SK-N-SH (cell line): Measurements from ENCODE around the gene SDHAF3. TPM values are rescaled to one million over a fixed set of nuclear protein-coding genes. Genes with fewer than 3 reads are reported as not detected.

Experiments
- CTCF ChIA-PET: fragments of 300-600, 350-600 bp; formaldehyde crosslinking; extraction: SDS; loops from one replicate; lab custom pipeline; 2021; lab: Yijun Ruan, JAX
- POLR2A ChIA-PET: fragments of 350-600 bp; sonication (Branson Sonifier 250); formaldehyde crosslinking; extraction: SDS; loops from one replicate; lab custom pipeline; 2020; ENCODE audit warnings: antibody characterized with exemption, inconsistent platforms; lab: Yijun Ruan, JAX
- DNase-seq: peaks from one replicate; pipeline ENCODE4 v3.0.0; 2012
- H2AFZ ChIP-seq: fragments of 200-600 bp; sonication (generic); 2 replicates; pipeline ENCODE4 v1.8.1; 2016; ENCODE audit warnings: antibody characterized with exemption, mild to moderate bottlenecking, low read depth
- H3F3A ChIP-seq: fragments of 200-600 bp; sonication (generic); replicated peaks from 2 replicates; pipeline ENCODE3; 2016; ENCODE audit warnings: antibody characterized with exemption, mild to moderate bottlenecking; ENCODE audit not compliant: insufficient read depth
- H3K27ac ChIP-seq, 2 experiments: fragments of 200-500 bp in 1 of 2; fragments of 200-600 bp in 1 of 2; sonication (Bioruptor generic) in 1 of 2; sonication (generic), shearing (Covaris generic) in 1 of 2; 2 replicates each; pipeline versions ENCODE4 v1.5.1 to v1.6.1; 2014 to 2016; ENCODE audit warnings: low read depth in 2 of 2, inconsistent platforms in 1 of 2, low read length in 1 of 2, mild to moderate bottlenecking in 1 of 2, mixed read lengths in 1 of 2
- H3K27me3 ChIP-seq: fragments of 200-600 bp; sonication (generic), shearing (Covaris generic); 2 replicates; pipeline ENCODE4 v1.6.1; 2016; ENCODE audit warnings: mixed run types; ENCODE audit not compliant: insufficient read depth
- H3K36me3 ChIP-seq, 2 experiments: fragments of 200-500 bp in 1 of 2; fragments of 200-600 bp in 1 of 2; sonication (Bioruptor generic) in 1 of 2; sonication (generic) in 1 of 2; replicated peaks in 1 of 2; 2 replicates each; pipeline versions ENCODE3 to v1.5.1; 2014 to 2016; ENCODE audit warnings: low read length in 1 of 2, mild to moderate bottlenecking in 1 of 2; ENCODE audit not compliant: insufficient read depth in 2 of 2, control insufficient read depth in 1 of 2
- H3K4me1 ChIP-seq, 2 experiments: fragments of 200-500 bp in 1 of 2; fragments of 200-600 bp in 1 of 2; sonication (Bioruptor generic) in 1 of 2; sonication (generic), shearing (Covaris generic) in 1 of 2; 2 replicates each; pipeline versions ENCODE4 v1.5.1 to v1.6.1; 2014 to 2016; ENCODE audit warnings: low read depth in 1 of 2, low read length in 1 of 2, mixed run types in 1 of 2; ENCODE audit not compliant: insufficient read depth in 2 of 2, control insufficient read depth in 1 of 2
- H3K4me2 ChIP-seq: fragments of 200-600 bp; sonication (generic), shearing (Covaris generic); 2 replicates; pipeline ENCODE4 v1.6.1; 2017; ENCODE audit warnings: mixed run types
- H3K4me3 ChIP-seq, 2 experiments: fragments of 200-500 bp in 1 of 2; fragments of 200-600 bp in 1 of 2; sonication (Bioruptor generic) in 1 of 2; sonication (generic), shearing (Covaris generic) in 1 of 2; 2 replicates each; pipeline versions ENCODE4 v1.5.1 to v1.8.1; 2014 to 2016; ENCODE audit warnings: low read depth in 2 of 2, inconsistent platforms in 1 of 2, low read length in 1 of 2, mild to moderate bottlenecking in 1 of 2, mixed read lengths in 1 of 2, moderate library complexity in 1 of 2
- H3K79me2 ChIP-seq: fragments of 200-600 bp; sonication (generic); 2 replicates; pipeline ENCODE4 v1.8.1; 2017; ENCODE audit warnings: mild to moderate bottlenecking; ENCODE audit not compliant: insufficient read depth
- H3K9ac ChIP-seq: fragments of 200-600 bp; sonication (generic); 2 replicates; pipeline ENCODE4 v1.6.1; 2017; ENCODE audit warnings: mixed run types
- H3K9me2 ChIP-seq: fragments of 200-600 bp; sonication (generic); 2 replicates; pipeline ENCODE4 v1.6.1; 2017; ENCODE audit warnings: mixed run types
- H3K9me3 ChIP-seq: fragments of 200-600 bp; sonication (generic); 2 replicates; pipeline ENCODE4 v1.6.1; 2017; ENCODE audit warnings: mixed run types, mild to moderate bottlenecking, moderate library complexity
- H4K20me1 ChIP-seq: fragments of 200-600 bp; sonication (generic); 2 replicates; pipeline ENCODE4 v1.6.1; 2017; ENCODE audit warnings: mild to moderate bottlenecking, mixed run types; ENCODE audit not compliant: insufficient read depth
- EP300 ChIP-seq, 2 experiments: IDR thresholded peaks; 2 replicates each; pipeline versions ENCODE4 v1.4.0 to v1.6.1; 2012; ENCODE audit warnings: borderline replicate concordance in 1 of 2, low read depth in 1 of 2, low read length in 1 of 2
- GABPA ChIP-seq: IDR thresholded peaks from 2 replicates; pipeline ENCODE4 v1.4.0; 2012; ENCODE audit warnings: low read depth, mild to moderate bottlenecking
- MAX ChIP-seq: IDR thresholded peaks from 2 replicates; pipeline ENCODE4 v1.4.0; 2012; ENCODE audit warnings: low read depth
- MEF2A ChIP-seq: IDR thresholded peaks from 2 replicates; pipeline ENCODE4 v1.4.0; 2012; ENCODE audit warnings: low read depth, borderline replicate concordance
- RAD21 ChIP-seq: IDR thresholded peaks from 2 replicates; pipeline ENCODE4 v1.6.1; 2012; ENCODE audit warnings: mild to moderate bottlenecking, low read length
- REST ChIP-seq: IDR thresholded peaks from 2 replicates; pipeline ENCODE4 v1.6.1; 2012; ENCODE audit warnings: mild to moderate bottlenecking, low read depth, low read length, moderate library complexity
- RXRA ChIP-seq: IDR thresholded peaks from 2 replicates; pipeline ENCODE4 v1.4.0; 2012; ENCODE audit warnings: low read depth, mild to moderate bottlenecking, borderline replicate concordance
- YY1 ChIP-seq: IDR thresholded peaks from 2 replicates; pipeline ENCODE4 v1.4.0; 2012; ENCODE audit warnings: low read depth, mild to moderate bottlenecking
- WGBS: methylation state at CpG from one replicate; pipeline ENCODE4 v1.1.6; 2017; ENCODE audit warnings: low lambda C conversion rate; 5-methylcytosine and 5-hydroxymethylcytosine counted together
- polyA plus RNA-seq, 3 experiments: library from polyadenylated mRNA; depleted of rRNA; stranded (reverse); fragments of >200 nt; gene quantifications; 2 replicates each; pipeline ENCODE4 v1.2.3, GENCODE V29; 2012
- TF ChIP-seq, protein P1 (sequence below): IDR thresholded peaks from 2 replicates; pipeline ENCODE4 v1.4.0; 2012; ENCODE audit warnings: low read depth, borderline replicate concordance

Gene SDHAF3
- polyA plus RNA-seq, 1 of the 3 experiments (the other 2 are of a cell fraction), result 17.0 TPM

- DNase-seq, result no peak
- no peak overlapping the region for H2AFZ ChIP-seq
- CTCF ChIA-PET, result interaction anchor here (2.3 to 5.9 kb wide), 2 partner anchors 13 to 27 kb away, joined by 7 to 32 read pairs; no protein-coding TSS in a partner anchor
Measured at GRCh38 chr7:97078023-97078969, 39.2 kb upstream of the SDHAF3 start.

DNA sequence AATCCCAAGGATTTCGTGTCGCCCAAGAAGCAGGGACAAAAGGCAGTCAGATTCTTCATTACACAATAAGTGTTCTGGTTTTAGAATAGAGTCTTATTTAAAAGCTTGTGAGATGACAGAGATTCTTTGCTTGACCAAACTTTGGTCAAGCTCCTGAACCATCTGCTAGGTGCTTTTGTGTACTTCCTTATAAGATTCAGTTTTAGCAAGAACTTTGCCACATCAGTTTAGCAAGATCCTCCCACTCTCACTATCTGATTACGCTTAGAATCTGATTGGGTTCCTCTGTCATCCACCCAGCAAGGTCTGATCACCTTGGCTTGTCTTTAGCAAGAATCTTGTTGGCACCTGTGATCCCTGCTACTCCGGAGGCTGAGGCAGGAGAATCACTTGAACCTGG lies 38.2 kb upstream of the SDHAF3 start:
- CTCF ChIA-PET, result interaction anchor here (2.3 kb wide), 1 partner anchor 26 kb away, joined by 7 read pairs; no protein-coding TSS in a partner anchor
- POLR2A ChIA-PET, result no interaction called here
- Histone ChIP-seq H3K4me2 (no peak overlapping the region), H3K27me3 (no peaks in the 10 kb centered on the region), H3F3A (no peaks in the 10 kb centered on the region), H3K4me3 (no peak overlapping the region), H3K9me2 (no peaks in the 10 kb centered on the region), H4K20me1 (no peaks in the 10 kb centered on the region), H2AFZ (no peak overlapping the region), H3K9me3 (no peaks in the 10 kb centered on the region), H3K27ac (no peak overlapping the region), H3K36me3 (no peaks in the 10 kb centered on the region), H3K79me2 (no peaks in the 10 kb centered on the region), H3K9ac (no peak overlapping the region), H3K4me1 (no peaks in the 10 kb centered on the region)
- DNase-seq, result no peak
- WGBS, result 21% methylated on average over 4 of the region's 4 CpGs
- TF ChIP-seq EP300 (IDR thresholded peaks at IDR 0.05; ENCODE audit: borderline replicate concordance in 1 of 2, low read depth in 1 of 2, low read length in 1 of 2), result no peak
- no peak for TF ChIP-seq RAD21
- no peak for TF ChIP-seq REST
- TF ChIP-seq GABPA, result no peak
- no peak for TF ChIP-seq YY1
- no peak for TF ChIP-seq MEF2A
- TF ChIP-seq, protein P1, sequence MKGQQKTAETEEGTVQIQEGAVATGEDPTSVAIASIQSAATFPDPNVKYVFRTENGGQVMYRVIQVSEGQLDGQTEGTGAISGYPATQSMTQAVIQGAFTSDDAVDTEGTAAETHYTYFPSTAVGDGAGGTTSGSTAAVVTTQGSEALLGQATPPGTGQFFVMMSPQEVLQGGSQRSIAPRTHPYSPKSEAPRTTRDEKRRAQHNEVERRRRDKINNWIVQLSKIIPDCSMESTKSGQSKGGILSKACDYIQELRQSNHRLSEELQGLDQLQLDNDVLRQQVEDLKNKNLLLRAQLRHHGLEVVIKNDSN, result no peak
- TF ChIP-seq RXRA, result no peak

More at GRCh38 chr7:97078023-97078969, 39.2 kb upstream of the SDHAF3 start:
- no peak for TF ChIP-seq MAX
- no peaks in the 10 kb centered on the region for H3K9me2 ChIP-seq
- no peaks in the 10 kb centered on the region for H3K4me1 ChIP-seq
- H3K4me2 ChIP-seq, result no peak overlapping the region
- H3K27me3 ChIP-seq, result no peaks in the 10 kb centered on the region
- no peak overlapping the region for H3K4me3 ChIP-seq
- H3K9me3 ChIP-seq, result no peaks in the 10 kb centered on the region
- no peaks in the 10 kb centered on the region for H3K36me3 ChIP-seq
- POLR2A ChIA-PET, result no interaction called here
- H3K9ac ChIP-seq, result no peak overlapping the region
- no peaks in the 10 kb centered on the region for H4K20me1 ChIP-seq
- 43% methylated on average over 9 of the region's 9 CpGs for WGBS
- no peaks in the 10 kb centered on the region for H3F3A ChIP-seq
- H3K79me2 ChIP-seq, result no peaks in the 10 kb centered on the region
- H3K27ac ChIP-seq, result no peak overlapping the region
